Prostate gland (tissue), 2 donors: ENCODE results near the gene MYL12A.

Experiments
- POLR2A ChIP-seq: fragments of 450-650 bp; IDR thresholded peaks from one replicate; pipeline ENCODE4 v1.6.1; 2016; ENCODE audit warnings: antibody characterized with exemption, mild to moderate bottlenecking
- POLR2AphosphoS5 ChIP-seq: sonication (generic); formaldehyde crosslinking; IDR thresholded peaks from one replicate; pipeline ENCODE4 v1.6.1; 2017; ENCODE audit warnings: antibody characterized with exemption
- TF ChIP-seq, protein P1 (sequence below), 4 experiments: fragments of 200-600 bp in 2 of 4; fragments of 450-650 bp in 2 of 4; sonication (generic) in 2 of 4; IDR thresholded peaks; 1 replicate in 3 of 4; 2 replicates in 1 of 4; pipeline ENCODE4 v1.5.1; 2016 to 2019; ENCODE audit warnings: antibody characterized with exemption in 4 of 4, mild to moderate bottlenecking in 2 of 4, moderate library complexity in 2 of 4

DNA sequence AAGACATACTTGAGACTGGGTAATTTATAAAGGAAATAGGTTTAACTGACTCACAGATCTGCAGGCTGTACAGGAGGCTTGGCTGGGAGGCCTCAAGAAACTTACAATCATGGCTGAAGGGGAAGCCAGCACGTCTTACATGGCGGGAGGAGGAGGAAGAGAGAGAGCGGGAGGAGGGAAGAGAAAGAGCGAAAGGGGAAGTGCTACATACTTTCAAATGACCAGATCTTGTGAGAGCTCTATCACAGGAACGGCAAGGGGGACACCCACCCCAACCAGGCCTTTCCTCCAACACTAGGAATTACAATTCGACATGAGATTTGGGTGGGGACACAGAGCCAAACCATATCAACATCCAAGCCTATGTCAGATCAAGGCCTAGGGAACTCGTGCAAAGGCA, 38.6 kb downstream of the MYL12A start:
- TF ChIP-seq, protein P1, sequence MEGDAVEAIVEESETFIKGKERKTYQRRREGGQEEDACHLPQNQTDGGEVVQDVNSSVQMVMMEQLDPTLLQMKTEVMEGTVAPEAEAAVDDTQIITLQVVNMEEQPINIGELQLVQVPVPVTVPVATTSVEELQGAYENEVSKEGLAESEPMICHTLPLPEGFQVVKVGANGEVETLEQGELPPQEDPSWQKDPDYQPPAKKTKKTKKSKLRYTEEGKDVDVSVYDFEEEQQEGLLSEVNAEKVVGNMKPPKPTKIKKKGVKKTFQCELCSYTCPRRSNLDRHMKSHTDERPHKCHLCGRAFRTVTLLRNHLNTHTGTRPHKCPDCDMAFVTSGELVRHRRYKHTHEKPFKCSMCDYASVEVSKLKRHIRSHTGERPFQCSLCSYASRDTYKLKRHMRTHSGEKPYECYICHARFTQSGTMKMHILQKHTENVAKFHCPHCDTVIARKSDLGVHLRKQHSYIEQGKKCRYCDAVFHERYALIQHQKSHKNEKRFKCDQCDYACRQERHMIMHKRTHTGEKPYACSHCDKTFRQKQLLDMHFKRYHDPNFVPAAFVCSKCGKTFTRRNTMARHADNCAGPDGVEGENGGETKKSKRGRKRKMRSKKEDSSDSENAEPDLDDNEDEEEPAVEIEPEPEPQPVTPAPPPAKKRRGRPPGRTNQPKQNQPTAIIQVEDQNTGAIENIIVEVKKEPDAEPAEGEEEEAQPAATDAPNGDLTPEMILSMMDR (IDR thresholded peaks at IDR 0.05), result no peak
- TF ChIP-seq POLR2AphosphoS5 (no peak), POLR2A (no peak)
